ENCODE results near the gene PCNX1.

PCNX1 gene

DNA sequence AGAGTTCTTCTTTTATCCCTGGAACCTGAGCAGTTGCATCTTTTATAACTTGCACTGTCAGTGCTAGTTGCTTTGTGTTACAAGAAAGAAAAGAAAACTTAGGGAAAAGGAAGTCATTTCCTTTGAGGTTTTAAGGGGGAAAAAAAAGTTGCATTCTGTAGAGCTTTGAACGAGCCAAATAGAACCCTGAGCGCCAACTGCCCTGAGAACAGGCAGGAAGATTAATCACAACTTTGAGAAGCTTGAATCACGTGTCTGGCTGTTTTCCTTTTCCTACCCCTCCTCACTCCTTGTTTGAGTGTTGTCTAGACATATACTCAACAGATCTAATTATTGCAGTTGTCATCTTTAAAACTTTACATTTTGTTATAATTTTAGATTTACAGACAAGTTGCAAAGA lies 12.5 kb downstream of the PCNX1 start:
- Histone ChIP-seq H2AFZ (ENCODE audit: low read length) (no peak overlapping the region), H3K79me2 (ENCODE audit: insufficient read depth, low read length) (peaks cover 98% of the 10 kb centered on the region), H3K27me3 (ENCODE audit: insufficient read depth, low read length, poor library complexity, severe bottlenecking) (no peaks in the 10 kb centered on the region), H4K20me1 (ENCODE audit: insufficient read depth, low read length, poor library complexity, severe bottlenecking) (peaks cover 83% of the 10 kb centered on the region), H3K9me3 (ENCODE audit: insufficient read depth, low read depth, low read length) (no peaks in the 10 kb centered on the region), H3K4me1 (ENCODE audit: insufficient read depth, low read length, poor library complexity, severe bottlenecking) (peaks cover 78% of the 10 kb centered on the region), H3K4me3 (ENCODE audit: low read length, poor library complexity, severe bottlenecking) (peak overlapping the region; percentile 58), H3K9me2 (replicated peaks; ENCODE audit: low read depth, low read length) (no peaks in the 10 kb centered on the region), H3K4me2 (ENCODE audit: low read depth, low read length, poor library complexity, severe bottlenecking) (peak overlapping the region; percentile 77), H3K9ac (ENCODE audit: low read depth, low read length, poor library complexity, severe bottlenecking) (peak overlapping the region; percentile 40), H3F3A (ENCODE audit: low read depth) (peaks cover 11% of the 10 kb centered on the region; the same call in 1 of the 2 replicates), H3K36me3 (ENCODE audit: insufficient read depth, low read length) (peaks cover 5% of the 10 kb centered on the region)
- TF ChIP-seq, protein P1, sequence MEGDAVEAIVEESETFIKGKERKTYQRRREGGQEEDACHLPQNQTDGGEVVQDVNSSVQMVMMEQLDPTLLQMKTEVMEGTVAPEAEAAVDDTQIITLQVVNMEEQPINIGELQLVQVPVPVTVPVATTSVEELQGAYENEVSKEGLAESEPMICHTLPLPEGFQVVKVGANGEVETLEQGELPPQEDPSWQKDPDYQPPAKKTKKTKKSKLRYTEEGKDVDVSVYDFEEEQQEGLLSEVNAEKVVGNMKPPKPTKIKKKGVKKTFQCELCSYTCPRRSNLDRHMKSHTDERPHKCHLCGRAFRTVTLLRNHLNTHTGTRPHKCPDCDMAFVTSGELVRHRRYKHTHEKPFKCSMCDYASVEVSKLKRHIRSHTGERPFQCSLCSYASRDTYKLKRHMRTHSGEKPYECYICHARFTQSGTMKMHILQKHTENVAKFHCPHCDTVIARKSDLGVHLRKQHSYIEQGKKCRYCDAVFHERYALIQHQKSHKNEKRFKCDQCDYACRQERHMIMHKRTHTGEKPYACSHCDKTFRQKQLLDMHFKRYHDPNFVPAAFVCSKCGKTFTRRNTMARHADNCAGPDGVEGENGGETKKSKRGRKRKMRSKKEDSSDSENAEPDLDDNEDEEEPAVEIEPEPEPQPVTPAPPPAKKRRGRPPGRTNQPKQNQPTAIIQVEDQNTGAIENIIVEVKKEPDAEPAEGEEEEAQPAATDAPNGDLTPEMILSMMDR (conservative IDR thresholded peaks at IDR 0.05; ENCODE audit: low read length): no peak
- no peak for TF ChIP-seq EZH2phosphoT487 (IDR thresholded peaks at IDR 0.05; ENCODE audit: borderline replicate concordance)

DNA sequence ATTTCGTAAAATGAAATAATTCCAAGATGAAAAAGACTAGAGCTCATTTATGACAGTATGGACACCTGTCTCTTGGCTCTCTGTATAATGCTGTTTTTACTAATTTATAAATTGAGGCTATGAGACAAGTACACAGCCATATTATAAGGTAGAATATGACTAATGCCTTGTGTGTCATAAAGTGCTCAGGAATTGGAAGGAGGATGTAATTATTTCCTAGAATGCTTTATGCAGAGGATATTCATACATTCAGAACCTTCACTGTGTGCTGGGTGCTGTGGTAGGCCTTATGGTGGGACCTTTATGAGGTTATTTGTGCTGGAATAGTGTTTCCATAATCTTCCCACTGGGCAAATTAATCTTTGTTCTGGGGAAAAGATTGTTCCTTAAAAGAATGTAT lies 13.3 kb downstream of the PCNX1 start:
- peaks cover 79% of the 10 kb centered on the region for H4K20me1 ChIP-seq (ENCODE audit: insufficient read depth, low read length, poor library complexity, severe bottlenecking)
- H3K4me2 ChIP-seq (ENCODE audit: low read depth, low read length, poor library complexity, severe bottlenecking): peak overlapping the region; percentile 77

DNA sequence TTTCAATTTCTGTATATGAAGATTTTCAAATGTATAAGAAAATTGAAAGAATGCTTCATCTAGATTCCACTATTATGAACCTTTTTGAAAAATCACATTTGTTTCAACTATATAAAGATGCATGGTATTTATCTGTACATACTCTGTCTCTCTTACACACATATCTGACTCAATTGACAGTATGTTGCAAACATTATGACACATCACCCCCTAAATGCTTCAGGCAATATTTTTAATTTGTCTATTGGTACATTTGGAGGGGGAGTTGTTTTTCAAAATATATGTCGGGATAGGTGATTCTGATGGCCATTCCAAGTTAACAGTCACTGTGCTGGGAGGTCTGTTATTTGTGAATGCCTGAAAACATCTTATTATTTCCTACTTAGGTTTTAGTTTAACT lies 14.4 kb downstream of the PCNX1 start:
- Histone ChIP-seq H3K9me2 (replicated peaks; ENCODE audit: low read depth, low read length) (no peaks in the 10 kb centered on the region), H3K9ac (ENCODE audit: low read depth, low read length, poor library complexity, severe bottlenecking) (no peak overlapping the region), H3F3A (ENCODE audit: low read depth) (peaks cover 5% of the 10 kb centered on the region; the same call in 1 of the 2 replicates), H3K9me3 (ENCODE audit: insufficient read depth, low read depth, low read length) (no peaks in the 10 kb centered on the region), H4K20me1 (ENCODE audit: insufficient read depth, low read length, poor library complexity, severe bottlenecking) (peaks cover 80% of the 10 kb centered on the region), H3K4me1 (ENCODE audit: insufficient read depth, low read length, poor library complexity, severe bottlenecking) (peaks cover 66% of the 10 kb centered on the region), H3K4me3 (ENCODE audit: low read length, poor library complexity, severe bottlenecking) (no peak overlapping the region), H2AFZ (ENCODE audit: low read length) (no peak overlapping the region), H3K4me2 (ENCODE audit: low read depth, low read length, poor library complexity, severe bottlenecking) (no peak overlapping the region), H3K36me3 (ENCODE audit: insufficient read depth, low read length) (peaks cover 5% of the 10 kb centered on the region), H3K79me2 (ENCODE audit: insufficient read depth, low read length) (peaks cover 98% of the 10 kb centered on the region), H3K27me3 (ENCODE audit: insufficient read depth, low read length, poor library complexity, severe bottlenecking) (no peaks in the 10 kb centered on the region)
- TF ChIP-seq, protein P1 (conservative IDR thresholded peaks at IDR 0.05; ENCODE audit: low read length): no peak
- TF ChIP-seq EZH2phosphoT487 (IDR thresholded peaks at IDR 0.05; ENCODE audit: borderline replicate concordance): no peak

More for the DNA sequence above, 13.3 kb downstream of the PCNX1 start:
- Histone ChIP-seq H3K9ac (ENCODE audit: low read depth, low read length, poor library complexity, severe bottlenecking) (peak overlapping the region; percentile 40), H3K4me3 (ENCODE audit: low read length, poor library complexity, severe bottlenecking) (peak overlapping the region; percentile 11), H3K36me3 (ENCODE audit: insufficient read depth, low read length) (peaks cover 5% of the 10 kb centered on the region), H2AFZ (ENCODE audit: low read length) (no peak overlapping the region), H3F3A (ENCODE audit: low read depth) (peaks cover 11% of the 10 kb centered on the region; the same call in 1 of the 2 replicates), H3K9me2 (replicated peaks; ENCODE audit: low read depth, low read length) (no peaks in the 10 kb centered on the region), H3K79me2 (ENCODE audit: insufficient read depth, low read length) (peaks cover 98% of the 10 kb centered on the region), H3K27me3 (ENCODE audit: insufficient read depth, low read length, poor library complexity, severe bottlenecking) (no peaks in the 10 kb centered on the region), H3K4me1 (ENCODE audit: insufficient read depth, low read length, poor library complexity, severe bottlenecking) (peaks cover 71% of the 10 kb centered on the region), H3K9me3 (ENCODE audit: insufficient read depth, low read depth, low read length) (no peaks in the 10 kb centered on the region)
- TF ChIP-seq, protein P1 (conservative IDR thresholded peaks at IDR 0.05; ENCODE audit: low read length): no peak
- no peak for TF ChIP-seq EZH2phosphoT487 (IDR thresholded peaks at IDR 0.05; ENCODE audit: borderline replicate concordance)

All from Loucy (cell line).